Gastrocnemius medialis (tissue), 4 donors: Measurements from ENCODE around the gene CACNA1G.

Experiments
- CTCF ChIP-seq, 5 experiments: fragments of 450-650 bp in 3 of 5; fragments of 200-600 bp in 2 of 5; sonication (generic) in 2 of 5; IDR thresholded peaks in 4 of 5; conservative IDR thresholded peaks in 1 of 5; 1 replicate in 4 of 5; 2 replicates in 1 of 5; pipeline ENCODE4 v1.5.1; 2016 to 2019; ENCODE audit warnings: antibody characterized with exemption in 5 of 5, mild to moderate bottlenecking in 3 of 5, moderate library complexity in 3 of 5
- POLR2A ChIP-seq, 2 donors: fragments of 450-650 bp; IDR thresholded peaks; one replicate each; pipeline ENCODE4 v1.6.1; 2017; ENCODE audit warnings: antibody characterized with exemption in 2 of 2, mild to moderate bottlenecking in 2 of 2, moderate library complexity in 2 of 2

GRCh38 chr17:50607522-50608175 is 47.1 kb downstream of the CACNA1G start:
- no peak for TF ChIP-seq POLR2A (IDR thresholded peaks at IDR 0.05)
- no peak for TF ChIP-seq CTCF (IDR thresholded peaks at IDR 0.05 in 4 of 5, conservative IDR thresholded peaks at IDR 0.05 in 1 of 5)
